BE2C (cell line): Measurements from ENCODE around the gene KNCN.

Experiments
- DNase-seq: peaks from one replicate; pipeline ENCODE4 v3.0.0-alpha.2; 2020
- H3K27me3 ChIP-seq: fragments of 250-450 bp; sonication (Bioruptor Pico); 2 replicates; pipeline ENCODE4 v1.5.1; 2020; ENCODE audit warnings: mild to moderate bottlenecking
- H3K36me3 ChIP-seq: fragments of 250-450 bp; sonication (Bioruptor Pico); 2 replicates; pipeline ENCODE4 v1.5.1; 2020; ENCODE audit warnings: mild to moderate bottlenecking
- H3K4me1 ChIP-seq: fragments of 250-450 bp; sonication (Bioruptor Pico); 2 replicates; pipeline ENCODE4 v1.5.1; 2020
- H3K4me3 ChIP-seq: 2 replicates; pipeline ENCODE4 v1.5.1; 2011; ENCODE audit warnings: low read depth, low read length
- H3K9me3 ChIP-seq: fragments of 250-450 bp; sonication (Bioruptor Pico); 2 replicates; pipeline ENCODE4 v1.5.1; 2020
- CTCF ChIP-seq: IDR thresholded peaks from 2 replicates; pipeline ENCODE4 v1.5.1; 2012; ENCODE audit warnings: mild to moderate bottlenecking, low read depth, low read length

Gene KNCN

GRCh38 chr1:46558966-46559365 is 7.5 kb upstream of the KNCN start:
- no peaks in the 10 kb centered on the region for H3K4me1 ChIP-seq
- DNase-seq = no peak
- TF ChIP-seq CTCF = no peak
- H3K4me3 ChIP-seq = no peak overlapping the region
- no peaks in the 10 kb centered on the region for H3K9me3 ChIP-seq
- H3K36me3 ChIP-seq = no peaks in the 10 kb centered on the region
- H3K27me3 ChIP-seq = no peaks in the 10 kb centered on the region

GRCh38 chr1:46558141-46558963 is 6.9 kb upstream of the KNCN start:
- H3K4me1 ChIP-seq = no peaks in the 10 kb centered on the region
- no peak overlapping the region for H3K4me3 ChIP-seq
- no peak for DNase-seq
- H3K36me3 ChIP-seq = no peaks in the 10 kb centered on the region
- no peaks in the 10 kb centered on the region for H3K27me3 ChIP-seq
- no peak for TF ChIP-seq CTCF
- H3K9me3 ChIP-seq = no peaks in the 10 kb centered on the region

- DNase-seq = no peak
- H3K4me1 ChIP-seq = no peaks in the 10 kb centered on the region
- no peak overlapping the region for H3K4me3 ChIP-seq
- H3K9me3 ChIP-seq = no peaks in the 10 kb centered on the region
- H3K36me3 ChIP-seq = no peaks in the 10 kb centered on the region
- TF ChIP-seq CTCF = no peak
- H3K27me3 ChIP-seq = no peaks in the 10 kb centered on the region
Measured at GRCh38 chr1:46557403-46557802, 6.0 kb upstream of the KNCN start.

GRCh38 chr1:46556822-46557221 is 5.4 kb upstream of the KNCN start:
- Histone ChIP-seq H3K9me3 (no peaks in the 10 kb centered on the region), H3K4me1 (no peaks in the 10 kb centered on the region), H3K27me3 (no peaks in the 10 kb centered on the region), H3K36me3 (no peaks in the 10 kb centered on the region), H3K4me3 (no peak overlapping the region)
- no peak for DNase-seq
- TF ChIP-seq CTCF = no peak

- H3K9me3 ChIP-seq = no peaks in the 10 kb centered on the region
- no peak for DNase-seq
- H3K27me3 ChIP-seq = no peaks in the 10 kb centered on the region
- no peaks in the 10 kb centered on the region for H3K36me3 ChIP-seq
- no peaks in the 10 kb centered on the region for H3K4me1 ChIP-seq
- no peak for TF ChIP-seq CTCF
- H3K4me3 ChIP-seq = no peak overlapping the region
Measured at GRCh38 chr1:46555826-46556619, 4.6 kb upstream of the KNCN start.
